Breast epithelium (tissue), 4 donors: Measurements from ENCODE around the gene PRICKLE2. TPM values are rescaled to one million over a fixed set of nuclear protein-coding genes. Genes with fewer than 3 reads are reported as not detected.
A peak's percentile ranks its signal among the peaks of the same experiment; 100 is the strongest.

Experiments
- DNase-seq, 2 donors: peaks; one replicate each; pipeline ENCODE4 v3.0.0-alpha.2; 2019; ENCODE audit warnings: low spot score in 2 of 2
- H3K27ac ChIP-seq, 2 donors: fragments of 200-600 bp; sonication (generic) in 1 of 2; one replicate each; pipeline ENCODE4 v1.5.1; 2016 to 2019; ENCODE audit warnings: mild to moderate bottlenecking in 1 of 2
- H3K27me3 ChIP-seq, 2 donors: fragments of 200-600 bp; sonication (generic) in 1 of 2; one replicate each; pipeline versions ENCODE4 v1.5.1 to v1.6.0; 2017 to 2019; ENCODE audit warnings: control low read depth in 1 of 2, mild to moderate bottlenecking in 1 of 2
- H3K36me3 ChIP-seq: fragments of 200-600 bp; one replicate; pipeline ENCODE4 v1.5.1; 2019
- H3K4me1 ChIP-seq, 2 donors: fragments of 200-600 bp; sonication (generic); one replicate each; pipeline ENCODE4 v1.5.1; 2016 to 2019; ENCODE audit warnings: control low read depth in 1 of 2
- H3K4me3 ChIP-seq, 3 donors: fragments of 200-600 bp; sonication (generic); 1 replicate in 2 of 3; 2 replicates in 1 of 3; pipeline ENCODE4 v1.5.1; 2016 to 2019; ENCODE audit warnings: mild to moderate bottlenecking in 3 of 3, moderate library complexity in 2 of 3
- H3K9me3 ChIP-seq, 2 donors: fragments of 200-600 bp; sonication (generic) in 1 of 2; one replicate each; pipeline ENCODE4 v1.5.1; 2016 to 2019; ENCODE audit warnings: control low read depth in 1 of 2
- CTCF ChIP-seq, 3 donors: fragments of 450-650 bp; IDR thresholded peaks; one replicate each; pipeline ENCODE4 v1.5.1; 2016 to 2017; ENCODE audit warnings: antibody characterized with exemption in 3 of 3, mild to moderate bottlenecking in 3 of 3, moderate library complexity in 3 of 3
- POLR2A ChIP-seq: fragments of 450-650 bp; IDR thresholded peaks from one replicate; pipeline ENCODE4 v1.6.1; 2016; ENCODE audit warnings: antibody characterized with exemption, mild to moderate bottlenecking, moderate library complexity
- POLR2AphosphoS5 ChIP-seq, 3 donors: sonication (generic); formaldehyde crosslinking; IDR thresholded peaks; one replicate each; pipeline ENCODE4 v1.6.1; 2017; ENCODE audit warnings: antibody characterized with exemption in 3 of 3
- intact Hi-C: fragments of 100-400 bp; cut with DNase I; formaldehyde crosslinking; loops from one replicate; pipeline ENCODE4 v1.15.1; 2023; ENCODE audit warnings: low total_unique reads
- total RNA-seq, 3 donors: library from RNA; depleted of rRNA; stranded (reverse); fragments of >200 nt; gene quantifications; one replicate each; pipeline ENCODE4 v1.1.0, GENCODE V29; 2016

Gene PRICKLE2
- total RNA-seq, 3 donors from 2014 or later = 35.1 to 72.5 (median 44.5) TPM

GRCh38 chr3:64104006-64104405 lies 121.3 kb downstream of the PRICKLE2 start:
- H3K36me3 ChIP-seq = no peaks in the 10 kb centered on the region
- TF ChIP-seq POLR2AphosphoS5 (IDR thresholded peaks at IDR 0.05) (no peak), POLR2A (no peak), CTCF (IDR thresholded peaks at IDR 0.05) (no peak)
- peak overlapping the region in 1 of 2 donors; percentile 14 for H3K27ac ChIP-seq
- H3K27me3 ChIP-seq = no peaks in the 10 kb centered on the region
- no peak overlapping the region for H3K4me3 ChIP-seq
- H3K9me3 ChIP-seq = no peaks in the 10 kb centered on the region
- DNase-seq = no peak
- intact Hi-C loops = no loop called here
- H3K4me1 ChIP-seq = no peaks in the 10 kb centered on the region

- intact Hi-C loops = no loop called here
- DNase-seq = no peak
- Histone ChIP-seq H3K27ac (no peak overlapping the region), H3K27me3 (no peaks in the 10 kb centered on the region), H3K36me3 (no peaks in the 10 kb centered on the region), H3K9me3 (no peaks in the 10 kb centered on the region), H3K4me1 (no peaks in the 10 kb centered on the region), H3K4me3 (no peak overlapping the region)
- TF ChIP-seq POLR2AphosphoS5 (IDR thresholded peaks at IDR 0.05) (no peak), POLR2A (no peak), CTCF (IDR thresholded peaks at IDR 0.05) (no peak)
These were observed 122.1 kb downstream of the PRICKLE2 start for GRCh38 chr3:64103131-64103530.

GRCh38 chr3:64102147-64102546 lies 123.1 kb downstream of the PRICKLE2 start:
- intact Hi-C loops = no loop called here
- Histone ChIP-seq H3K4me1 (no peaks in the 10 kb centered on the region), H3K36me3 (no peaks in the 10 kb centered on the region), H3K4me3 (no peak overlapping the region), H3K9me3 (no peaks in the 10 kb centered on the region), H3K27me3 (no peaks in the 10 kb centered on the region), H3K27ac (no peak overlapping the region)
- TF ChIP-seq POLR2A (no peak), POLR2AphosphoS5 (IDR thresholded peaks at IDR 0.05) (no peak), CTCF (IDR thresholded peaks at IDR 0.05) (no peak)
- DNase-seq = no peak

- intact Hi-C loops = no loop called here
- H3K27ac ChIP-seq = no peak overlapping the region
- H3K4me1 ChIP-seq = no peaks in the 10 kb centered on the region
- TF ChIP-seq CTCF (IDR thresholded peaks at IDR 0.05) (no peak), POLR2A (no peak), POLR2AphosphoS5 (IDR thresholded peaks at IDR 0.05) (no peak)
- H3K4me3 ChIP-seq = no peak overlapping the region
- H3K9me3 ChIP-seq = no peaks in the 10 kb centered on the region
- no peaks in the 10 kb centered on the region for H3K27me3 ChIP-seq
- H3K36me3 ChIP-seq = no peaks in the 10 kb centered on the region
- DNase-seq = no peak
These were observed 126.0 kb downstream of the PRICKLE2 start for GRCh38 chr3:64099316-64099715.

GRCh38 chr3:64098670-64099069 lies 126.6 kb downstream of the PRICKLE2 start:
- no peak overlapping the region for H3K27ac ChIP-seq
- no peak overlapping the region for H3K4me3 ChIP-seq
- no peaks in the 10 kb centered on the region for H3K9me3 ChIP-seq
- no peak for TF ChIP-seq POLR2A
- TF ChIP-seq POLR2AphosphoS5 (IDR thresholded peaks at IDR 0.05) = no peak
- DNase-seq = no peak
- H3K27me3 ChIP-seq = no peaks in the 10 kb centered on the region
- no peaks in the 10 kb centered on the region for H3K36me3 ChIP-seq
- no peaks in the 10 kb centered on the region for H3K4me1 ChIP-seq
- intact Hi-C loops = no loop called here

GRCh38 chr3:64097920-64098319 lies 127.3 kb downstream of the PRICKLE2 start:
- Histone ChIP-seq H3K27ac (no peak overlapping the region), H3K36me3 (no peaks in the 10 kb centered on the region), H3K4me3 (no peak overlapping the region), H3K9me3 (no peaks in the 10 kb centered on the region), H3K4me1 (no peaks in the 10 kb centered on the region), H3K27me3 (no peaks in the 10 kb centered on the region)
- TF ChIP-seq CTCF (IDR thresholded peaks at IDR 0.05) (no peak), POLR2A (no peak), POLR2AphosphoS5 (IDR thresholded peaks at IDR 0.05) (no peak)
- DNase-seq = no peak
- intact Hi-C loops = no loop called here
